Testis (tissue), 3 donors: ENCODE results near the gene MEAF6. TPM values are rescaled to one million over a fixed set of nuclear protein-coding genes. Genes with fewer than 3 reads are reported as not detected.
"Not testable (repeated sequence)": the region's sequence is repeated elsewhere in the genome, so short reads cannot be mapped to it uniquely, and the experiment has no call there.

Experiments
- DNase-seq: peaks from one replicate; pipeline ENCODE4 v3.0.0-alpha.2; 2019
- H3K27ac ChIP-seq, 2 donors: fragments of 200-600 bp; sonication (generic); one replicate each; pipeline ENCODE4 v1.5.1; 2019
- H3K27me3 ChIP-seq: fragments of 200-600 bp; sonication (generic); one replicate; pipeline ENCODE4 v1.5.1; 2019
- H3K36me3 ChIP-seq: fragments of 200-600 bp; sonication (generic); one replicate; pipeline ENCODE4 v1.5.1; 2017; ENCODE audit warnings: low read depth; ENCODE audit errors: missing control alignments
- H3K4me1 ChIP-seq: fragments of 200-600 bp; sonication (generic); one replicate; pipeline ENCODE4 v1.5.1; 2019
- H3K4me3 ChIP-seq, 2 donors: fragments of 200-600 bp; sonication (generic); one replicate each; pipeline ENCODE4 v1.5.1; 2017 to 2019
- H3K9me3 ChIP-seq: fragments of 200-600 bp; sonication (generic); one replicate; pipeline ENCODE4 v1.5.1; 2017
- CTCF ChIP-seq, 3 experiments: fragments of 450-650 bp in 2 of 3; fragments of 200-600 bp in 1 of 3; sonication (generic) in 1 of 3; IDR thresholded peaks; one replicate each; pipeline ENCODE4 v1.5.1; 2016 to 2019; ENCODE audit warnings: antibody characterized with exemption in 3 of 3, mild to moderate bottlenecking in 2 of 3, moderate library complexity in 1 of 3
- POLR2A ChIP-seq: fragments of 450-650 bp; IDR thresholded peaks from one replicate; pipeline ENCODE4 v1.6.1; 2017; ENCODE audit warnings: antibody characterized with exemption, mild to moderate bottlenecking, moderate library complexity
- WGBS, 2 donors: methylation state at CpG; one replicate each; pipeline ENCODE4 v1.1.5; 2018; 5-methylcytosine and 5-hydroxymethylcytosine counted together
- intact Hi-C: fragments of 100-400 bp; cut with DNase I; formaldehyde crosslinking; loops from one replicate; pipeline ENCODE4 v1.15.1; 2023; ENCODE audit warnings: low total_unique reads
- polyA plus RNA-seq: library from polyadenylated mRNA; stranded (reverse); fragments of 350-450 nt; fragmentation: Illumina TruSeq; extraction: RNeasy Lipid Tissue Mini Kit (QIAGEN cat#74804); gene quantifications from one replicate; pipeline ENCODE4 v1.2.3, GENCODE V29; 2014; ENCODE audit warnings: low read depth, low replicate concordance; ENCODE audit not compliant: insufficient read depth
- total RNA-seq, 2 donors: library from RNA; depleted of rRNA; stranded (reverse); fragments of >200 nt; gene quantifications; one replicate each; pipeline ENCODE4 v1.2.3, GENCODE V29; 2016

Gene MEAF6
- total and polyA plus RNA-seq, 3 donors from 2014 or later, result 132 to 140 (median 134) TPM

- intact Hi-C loops, result no loop called here
- DNase-seq, result no peak
- no peaks in the 10 kb centered on the region for H3K27me3 ChIP-seq
- WGBS, 2 donors, result 88 to 95% methylated on average over 4 of the region's 4 CpGs
- no peaks in the 10 kb centered on the region for H3K9me3 ChIP-seq
- no peak overlapping the region for H3K27ac ChIP-seq
- TF ChIP-seq POLR2A, result no peak
- TF ChIP-seq CTCF (IDR thresholded peaks at IDR 0.05), result no peak
- no peaks in the 10 kb centered on the region for H3K4me1 ChIP-seq
- no peak overlapping the region for H3K4me3 ChIP-seq
- H3K36me3 ChIP-seq, result no peaks in the 10 kb centered on the region
Measured at GRCh38 chr1:37533317-37534093, 18.9 kb upstream of the MEAF6 start.

- intact Hi-C loops, H3K4me3 ChIP-seq, H3K9me3 ChIP-seq, H3K36me3 ChIP-seq, H3K4me1 ChIP-seq, H3K27me3 ChIP-seq, H3K27ac ChIP-seq: not testable (repeated sequence)
- peak; percentile 9 for DNase-seq
- 90% methylated on average over 2 to 4 of the region's 4 CpGs for WGBS, 2 donors
Measured at GRCh38 chr1:37532418-37533156, 18.0 kb upstream of the MEAF6 start.

- H3K9me3 ChIP-seq, H3K4me3 ChIP-seq, H3K4me1 ChIP-seq, DNase-seq, intact Hi-C loops, H3K27me3 ChIP-seq, H3K27ac ChIP-seq, H3K36me3 ChIP-seq: not testable (repeated sequence)
- 45 to 59% methylated on average over 1 of the region's 1 CpG for WGBS, 2 donors
Measured at GRCh38 chr1:37529888-37530287, 15.3 kb upstream of the MEAF6 start.

- Histone ChIP-seq H3K9me3 (no peaks in the 10 kb centered on the region), H3K36me3 (no peaks in the 10 kb centered on the region), H3K4me1 (no peaks in the 10 kb centered on the region), H3K4me3 (peak overlapping the region in 1 of 2 donors; percentile 21), H3K27ac (no peak overlapping the region), H3K27me3 (no peaks in the 10 kb centered on the region)
- no peak for DNase-seq
- TF ChIP-seq POLR2A (no peak), CTCF (IDR thresholded peaks at IDR 0.05) (no peak)
- intact Hi-C loops, result no loop called here
Measured at GRCh38 chr1:37519613-37520012, 5.0 kb upstream of the MEAF6 start.

- peak overlapping the region in 1 of 2 donors; percentile 21 for H3K4me3 ChIP-seq
- intact Hi-C loops, H3K4me1 ChIP-seq, H3K27me3 ChIP-seq, H3K27ac ChIP-seq, H3K36me3 ChIP-seq, H3K9me3 ChIP-seq: not testable (repeated sequence)
- WGBS, 2 donors, result 55 to 67% methylated on average over 14 to 15 of the region's 15 CpGs
- DNase-seq, result peak; percentile 57
Measured at GRCh38 chr1:37518929-37519328, 4.4 kb upstream of the MEAF6 start.

- H3K4me1 ChIP-seq, H3K27ac ChIP-seq, H3K36me3 ChIP-seq, H3K4me3 ChIP-seq, DNase-seq, H3K9me3 ChIP-seq, H3K27me3 ChIP-seq, intact Hi-C loops: not testable (repeated sequence)
- WGBS, 2 donors, result 60% methylated on average over 7 of the region's 31 CpGs; no CpG with 5 or more reads in 1 of the 2 donors
Measured at GRCh38 chr1:37518241-37518640, 3.7 kb upstream of the MEAF6 start.
